ENCODE measurements around the gene ARHGAP27.
A peak's percentile ranks its signal among the peaks of the same experiment; 100 is the strongest.

The ARHGAP27 gene

DNA sequence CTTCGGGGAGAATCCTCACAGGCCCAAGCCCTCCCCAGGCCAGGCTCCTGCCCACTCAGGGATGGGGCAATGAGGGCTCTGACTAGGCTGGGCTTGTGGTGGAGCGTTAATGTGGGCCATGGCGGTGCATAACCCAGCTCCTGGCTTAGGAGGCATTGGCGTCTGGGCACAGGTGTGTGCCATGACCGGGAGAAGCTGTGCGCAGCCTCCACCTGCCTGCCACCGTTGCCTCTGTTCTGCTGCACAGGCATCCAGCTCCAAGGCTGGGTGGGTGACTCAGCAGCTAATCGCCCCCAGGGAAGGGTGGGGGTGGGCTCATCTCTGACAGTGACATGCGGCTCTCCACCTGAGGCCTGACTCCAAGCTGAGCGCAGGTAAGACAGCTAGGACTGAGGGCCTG lies 3.5 kb upstream of the ARHGAP27 start:
- H3K9ac ChIP-seq (ENCODE audit: low read length): no peak overlapping the region

GRCh38 chr17:45435481-45435880 lies 2.8 kb upstream of the ARHGAP27 start:
- H3K4me1 ChIP-seq (ENCODE audit: control insufficient read depth, low read depth, low read length): peaks cover 6% of the 10 kb centered on the region
- H3K27me3 ChIP-seq (ENCODE audit: control insufficient read depth, insufficient read depth, low read length): peaks cover 36% of the 10 kb centered on the region
- no peaks in the 10 kb centered on the region for H3K9me3 ChIP-seq (ENCODE audit: control insufficient read depth, low read depth, low read length)
- no peak overlapping the region for H3K9ac ChIP-seq (ENCODE audit: low read length)
- no peak overlapping the region for H3K4me3 ChIP-seq (ENCODE audit: low read length)
- H3K36me3 ChIP-seq (ENCODE audit: control insufficient read depth, low read depth, low read length): no peaks in the 10 kb centered on the region
- H3K27ac ChIP-seq (ENCODE audit: low read length): no peak overlapping the region

More for the DNA sequence above, 3.5 kb upstream of the ARHGAP27 start:
- peaks cover 29% of the 10 kb centered on the region for H3K27me3 ChIP-seq (ENCODE audit: control insufficient read depth, insufficient read depth, low read length)
- no peaks in the 10 kb centered on the region for H3K36me3 ChIP-seq (ENCODE audit: control insufficient read depth, low read depth, low read length)
- peaks cover 7% of the 10 kb centered on the region for H3K4me1 ChIP-seq (ENCODE audit: control insufficient read depth, low read depth, low read length)
- no peak overlapping the region for H3K27ac ChIP-seq (ENCODE audit: low read length)
- no peaks in the 10 kb centered on the region for H3K9me3 ChIP-seq (ENCODE audit: control insufficient read depth, low read depth, low read length)
- H3K4me3 ChIP-seq (ENCODE audit: low read length): no peak overlapping the region

GRCh38 chr17:45433159-45433535 lies 477 bp upstream of the ARHGAP27 start:
- H3K9me3 ChIP-seq (ENCODE audit: control insufficient read depth, low read depth, low read length): no peaks in the 10 kb centered on the region
- peak overlapping the region; percentile 30 for H3K4me3 ChIP-seq (ENCODE audit: low read length)
- H3K9ac ChIP-seq (ENCODE audit: low read length): no peak overlapping the region
- peaks cover 60% of the 10 kb centered on the region for H3K27me3 ChIP-seq (ENCODE audit: control insufficient read depth, insufficient read depth, low read length)
- no peaks in the 10 kb centered on the region for H3K36me3 ChIP-seq (ENCODE audit: control insufficient read depth, low read depth, low read length)
- no peak overlapping the region for H3K27ac ChIP-seq (ENCODE audit: low read length)
- H3K4me1 ChIP-seq (ENCODE audit: control insufficient read depth, low read depth, low read length): peaks cover 13% of the 10 kb centered on the region

DNA sequence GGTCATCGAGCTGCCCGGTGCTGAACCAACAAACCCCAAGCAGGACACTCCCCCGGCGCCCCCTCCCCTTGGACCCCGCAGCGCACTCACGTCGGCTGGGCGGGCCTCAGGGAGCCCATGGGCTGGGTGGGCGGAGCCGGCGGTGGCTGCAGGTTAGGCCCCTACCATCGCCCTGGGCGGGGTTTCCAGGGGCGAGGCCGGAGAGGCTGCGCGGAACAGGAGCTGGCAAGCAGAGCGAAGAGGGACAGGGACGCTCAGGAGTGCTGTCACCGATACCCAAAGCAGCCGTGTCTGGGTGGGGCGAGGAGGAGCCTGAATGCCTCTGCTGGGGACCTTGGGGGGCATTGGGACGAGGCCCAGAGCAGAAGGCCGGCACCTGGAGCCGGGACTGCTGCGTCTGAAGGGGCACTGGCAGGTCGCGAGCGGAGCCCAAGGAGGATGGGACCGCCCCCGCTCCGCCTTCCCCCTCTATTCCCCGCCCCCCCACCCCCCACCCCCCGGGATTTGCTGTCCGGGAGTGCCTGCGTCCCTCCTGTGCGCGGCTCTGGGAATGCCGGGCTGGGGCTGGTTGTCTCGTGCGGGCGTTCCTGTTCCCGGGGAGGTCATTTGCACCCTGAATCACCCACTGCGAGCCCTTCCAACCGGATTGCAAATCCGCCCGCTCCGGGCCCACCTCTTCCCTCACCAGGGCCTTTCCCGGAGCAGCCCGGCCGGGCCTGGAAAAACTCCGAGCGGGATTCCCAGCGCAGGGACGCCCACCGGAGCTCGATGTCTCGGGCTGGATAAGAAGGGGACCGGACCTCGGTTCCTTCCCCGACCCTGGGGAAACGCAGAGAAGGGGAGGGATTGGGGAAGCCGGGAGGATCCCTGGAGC lies 902 bp downstream of the ARHGAP27 start:
- Histone ChIP-seq H3K4me1 (ENCODE audit: control insufficient read depth, low read depth, low read length) (peaks cover 10% of the 10 kb centered on the region), H3K27me3 (ENCODE audit: control insufficient read depth, insufficient read depth, low read length) (peaks cover 73% of the 10 kb centered on the region), H3K4me3 (ENCODE audit: low read length) (peak overlapping the region; percentile 61), H3K9me3 (ENCODE audit: control insufficient read depth, low read depth, low read length) (no peaks in the 10 kb centered on the region), H3K36me3 (ENCODE audit: control insufficient read depth, low read depth, low read length) (no peaks in the 10 kb centered on the region), H3K27ac (ENCODE audit: low read length) (no peak overlapping the region), H3K9ac (ENCODE audit: low read length) (no peak overlapping the region)

DNA sequence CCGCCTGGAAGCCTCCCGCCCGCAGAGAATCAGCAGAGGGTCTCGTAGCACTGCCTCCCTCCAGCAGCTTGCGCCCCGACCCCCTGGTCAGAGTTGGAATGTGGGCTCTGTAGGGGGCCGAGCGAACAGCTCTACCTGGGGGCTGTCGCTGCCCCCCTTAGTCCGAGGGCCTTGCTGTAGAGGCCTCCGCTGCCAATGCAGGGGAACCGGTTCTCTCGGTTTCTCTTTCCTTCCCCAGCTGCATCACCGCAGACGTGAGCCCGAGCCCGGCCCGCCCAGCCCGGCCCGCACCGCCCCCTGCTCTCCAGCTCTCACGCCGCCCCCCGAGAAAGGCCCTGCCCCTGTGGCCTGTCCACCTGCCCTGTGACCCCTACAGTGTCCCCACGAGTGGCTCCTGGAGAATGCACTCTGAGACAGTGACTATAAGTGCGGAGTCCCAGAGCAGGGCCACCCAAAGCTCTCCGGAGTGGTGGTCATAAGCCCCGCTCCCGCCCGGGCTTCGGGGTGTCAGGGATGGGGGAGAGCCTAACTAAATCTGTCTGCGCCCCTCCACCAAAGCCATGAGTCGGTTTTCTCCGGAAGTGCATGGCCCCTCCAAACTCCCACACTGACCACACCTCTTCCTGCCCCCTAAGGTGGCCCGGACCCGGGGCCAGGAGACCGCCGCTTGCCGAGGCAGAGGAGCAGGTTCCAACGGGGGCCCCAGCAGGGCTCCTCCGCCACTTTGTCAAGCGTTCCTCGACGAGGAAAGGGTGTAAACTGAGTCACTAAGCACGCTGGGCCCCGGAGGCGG lies 1.7 kb downstream of the ARHGAP27 start:
- Histone ChIP-seq H3K36me3 (ENCODE audit: control insufficient read depth, low read depth, low read length) (no peaks in the 10 kb centered on the region), H3K9me3 (ENCODE audit: control insufficient read depth, low read depth, low read length) (no peaks in the 10 kb centered on the region), H3K27me3 (ENCODE audit: control insufficient read depth, insufficient read depth, low read length) (peaks cover 75% of the 10 kb centered on the region), H3K27ac (ENCODE audit: low read length) (no peak overlapping the region), H3K4me1 (ENCODE audit: control insufficient read depth, low read depth, low read length) (peaks cover 10% of the 10 kb centered on the region), H3K4me3 (ENCODE audit: low read length) (peak overlapping the region; percentile 61), H3K9ac (ENCODE audit: low read length) (no peak overlapping the region)

DNA sequence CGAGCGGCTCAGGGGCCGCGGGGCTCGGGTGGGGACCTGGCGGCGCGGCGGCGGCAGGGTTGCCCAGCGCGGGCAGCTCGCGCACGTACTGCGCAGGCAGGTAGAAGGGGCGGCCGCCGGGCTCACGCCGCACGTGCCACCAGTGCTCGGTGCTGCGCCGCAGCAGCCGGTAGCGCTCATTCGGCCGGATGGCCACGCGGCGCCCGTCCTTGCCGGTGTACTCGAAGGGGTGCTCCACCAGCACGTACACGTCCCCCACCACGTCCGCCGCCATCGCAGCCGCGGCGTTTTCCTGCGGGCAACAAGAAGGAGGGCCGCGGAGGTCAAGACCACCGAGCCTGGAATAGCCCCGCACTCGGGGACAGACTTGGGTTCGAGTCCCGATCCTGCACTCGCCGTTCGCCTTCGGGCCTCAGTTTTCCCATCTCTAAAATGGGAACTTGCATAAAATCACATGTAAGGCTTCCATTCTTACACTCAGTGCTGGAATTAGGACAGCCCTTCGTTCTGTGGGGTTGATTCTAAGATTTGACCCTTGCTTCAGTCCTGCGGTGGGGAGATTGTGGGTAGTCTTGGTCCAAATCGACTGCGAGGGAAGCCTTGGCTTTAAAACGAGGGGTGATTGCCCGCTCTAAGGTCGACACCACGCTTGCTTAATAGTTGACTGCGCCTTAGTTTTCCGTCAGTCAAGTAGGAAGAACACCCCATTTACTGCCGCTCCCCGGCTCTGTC lies 2.5 kb downstream of the ARHGAP27 start:
- Histone ChIP-seq H3K4me1 (ENCODE audit: control insufficient read depth, low read depth, low read length) (peaks cover 10% of the 10 kb centered on the region), H3K27me3 (ENCODE audit: control insufficient read depth, insufficient read depth, low read length) (peaks cover 75% of the 10 kb centered on the region)

GRCh38 chr17:45429339-45430005 lies 3.2 kb downstream of the ARHGAP27 start:
- Histone ChIP-seq H3K27ac (ENCODE audit: low read length) (no peak overlapping the region), H3K9ac (ENCODE audit: low read length) (no peak overlapping the region), H3K4me1 (ENCODE audit: control insufficient read depth, low read depth, low read length) (peaks cover 10% of the 10 kb centered on the region), H3K9me3 (ENCODE audit: control insufficient read depth, low read depth, low read length) (no peaks in the 10 kb centered on the region), H3K4me3 (ENCODE audit: low read length) (peak overlapping the region; percentile 44), H3K36me3 (ENCODE audit: control insufficient read depth, low read depth, low read length) (no peaks in the 10 kb centered on the region), H3K27me3 (ENCODE audit: control insufficient read depth, insufficient read depth, low read length) (peaks cover 75% of the 10 kb centered on the region)

More for the DNA sequence above, 2.5 kb downstream of the ARHGAP27 start:
- Histone ChIP-seq H3K36me3 (ENCODE audit: control insufficient read depth, low read depth, low read length) (no peaks in the 10 kb centered on the region), H3K9ac (ENCODE audit: low read length) (no peak overlapping the region), H3K4me3 (ENCODE audit: low read length) (peak overlapping the region; percentile 61), H3K27ac (ENCODE audit: low read length) (no peak overlapping the region), H3K9me3 (ENCODE audit: control insufficient read depth, low read depth, low read length) (no peaks in the 10 kb centered on the region)

DNA sequence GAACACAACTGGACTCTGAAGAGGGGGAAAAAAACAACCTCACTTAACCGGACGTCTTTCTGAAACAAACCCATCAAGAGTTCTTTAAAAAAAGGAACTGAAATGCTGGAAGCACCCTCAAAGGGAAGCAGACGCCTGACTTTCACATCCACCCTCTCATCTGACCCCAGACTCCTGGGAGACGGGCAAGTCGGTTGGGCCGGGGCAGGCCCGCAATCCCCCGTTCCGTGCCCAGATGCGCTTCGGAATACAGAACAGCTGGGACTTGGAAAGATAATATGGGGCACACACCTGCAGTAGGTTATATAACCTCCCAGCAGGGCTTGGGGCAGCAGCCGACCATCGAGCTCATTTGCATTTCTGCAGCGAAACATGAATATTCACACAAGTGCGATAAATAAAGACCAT lies 3.7 kb downstream of the ARHGAP27 start:
- no peak overlapping the region for H3K27ac ChIP-seq (ENCODE audit: low read length)
- peaks cover 10% of the 10 kb centered on the region for H3K4me1 ChIP-seq (ENCODE audit: control insufficient read depth, low read depth, low read length)
- no peaks in the 10 kb centered on the region for H3K9me3 ChIP-seq (ENCODE audit: control insufficient read depth, low read depth, low read length)
- no peaks in the 10 kb centered on the region for H3K36me3 ChIP-seq (ENCODE audit: control insufficient read depth, low read depth, low read length)
- H3K9ac ChIP-seq (ENCODE audit: low read length): no peak overlapping the region
- peaks cover 72% of the 10 kb centered on the region for H3K27me3 ChIP-seq (ENCODE audit: control insufficient read depth, insufficient read depth, low read length)
- peak overlapping the region; percentile 44 for H3K4me3 ChIP-seq (ENCODE audit: low read length)

- Histone ChIP-seq H3K4me1 (ENCODE audit: control insufficient read depth, low read depth, low read length) (peaks cover 10% of the 10 kb centered on the region), H3K27me3 (ENCODE audit: control insufficient read depth, insufficient read depth, low read length) (peaks cover 64% of the 10 kb centered on the region), H3K9me3 (ENCODE audit: control insufficient read depth, low read depth, low read length) (no peaks in the 10 kb centered on the region), H3K4me3 (ENCODE audit: low read length) (no peak overlapping the region), H3K36me3 (ENCODE audit: control insufficient read depth, low read depth, low read length) (no peaks in the 10 kb centered on the region), H3K27ac (ENCODE audit: low read length) (no peak overlapping the region), H3K9ac (ENCODE audit: low read length) (no peak overlapping the region)
Observed at GRCh38 chr17:45428050-45428617, 4.5 kb downstream of the ARHGAP27 start.

- H3K27me3 ChIP-seq (ENCODE audit: control insufficient read depth, insufficient read depth, low read length): peaks cover 57% of the 10 kb centered on the region
- no peaks in the 10 kb centered on the region for H3K36me3 ChIP-seq (ENCODE audit: control insufficient read depth, low read depth, low read length)
- no peak overlapping the region for H3K4me3 ChIP-seq (ENCODE audit: low read length)
- H3K9me3 ChIP-seq (ENCODE audit: control insufficient read depth, low read depth, low read length): no peaks in the 10 kb centered on the region
- peaks cover 10% of the 10 kb centered on the region for H3K4me1 ChIP-seq (ENCODE audit: control insufficient read depth, low read depth, low read length)
- no peak overlapping the region for H3K9ac ChIP-seq (ENCODE audit: low read length)
- H3K27ac ChIP-seq (ENCODE audit: low read length): no peak overlapping the region
Observed at GRCh38 chr17:45427181-45427835, 5.4 kb downstream of the ARHGAP27 start.
